A673 (cell line): ENCODE data around the gene PDE8B.

Experiments
- CTCF ChIP-seq: fragments of 300-800, 200-600 bp; sonication (generic); conservative IDR thresholded peaks from 2 replicates; pipeline ENCODE4 v1.5.1; 2017; ENCODE audit warnings: low read depth, mild to moderate bottlenecking, antibody characterized with exemption, low read length, moderate library complexity, mixed read lengths
- EZH2 ChIP-seq: fragments of 200-600 bp; sonication (generic); IDR thresholded peaks from 2 replicates; pipeline ENCODE4 v1.6.1; 2017; ENCODE audit warnings: borderline replicate concordance, low read depth, mild to moderate bottlenecking, mixed read lengths, antibody characterized with exemption, low read length; ENCODE audit not compliant: poor library complexity, severe bottlenecking

DNA sequence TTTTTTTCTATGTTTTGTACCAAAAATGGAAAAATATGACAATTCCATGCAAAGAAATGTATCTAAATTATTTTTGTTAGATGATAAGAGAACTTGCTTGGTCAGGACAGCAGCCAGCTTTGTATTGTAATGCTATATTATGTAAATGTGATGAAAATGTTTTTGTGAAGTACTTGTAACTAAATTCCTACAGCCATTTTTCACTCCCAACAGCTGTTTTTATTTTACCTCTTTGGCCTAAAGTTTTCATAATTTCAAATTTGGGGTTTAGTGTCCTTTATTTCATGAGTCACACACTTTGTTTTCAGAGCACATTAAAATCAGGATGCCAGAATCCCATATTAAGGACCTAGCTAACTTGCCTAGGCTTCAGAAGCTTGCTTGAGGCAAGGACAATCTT lies 217.5 kb downstream of the PDE8B start:
- TF ChIP-seq CTCF (no peak), EZH2 (no peak)
